HepG2 (cell line): Measurements from ENCODE around the gene SNN. TPM values are rescaled to one million over a fixed set of nuclear protein-coding genes. Genes with fewer than 3 reads are reported as not detected.

Experiments used
- ATAC-seq: fragments of 200-7000 bp; cut with Tn5 transposase; 3 replicates; pipeline ENCODE4 v1.9.1; 2020; ENCODE audit warnings: mild to moderate bottlenecking, moderate library complexity
- BruUV-seq: library from RNA; stranded (reverse); fragments of 400-500 nt; replicated peaks from 2 replicates; lab custom pipeline; 2021; lab: Mats Ljungman, UMichigan
- CTCF ChIA-PET: fragments of 300-600 bp; formaldehyde crosslinking; extraction: SDS; loops from one replicate; lab custom pipeline; 2021; ENCODE audit warnings: low total read pairs, inconsistent platforms, low intra/inter-chr PET ratio; lab: Yijun Ruan, JAX
- POLR2A ChIA-PET: fragments of 350-600 bp; sonication (Branson Sonifier 250); formaldehyde crosslinking; loops from one replicate; lab custom pipeline; 2020; ENCODE audit warnings: antibody characterized with exemption, inconsistent platforms; lab: Yijun Ruan, JAX
- DNase-seq: peaks from one replicate; pipeline ENCODE4 v3.0.0-alpha.2; 2015; ENCODE audit warnings: low spot score
- FAIRE-seq: peaks from 3 replicates; lab custom pipeline; 2011; peaks lifted over from hg19 to GRCh38; lab: Jason Lieb, UNC
- H2AFZ ChIP-seq: one replicate; pipeline ENCODE4 v1.6.1; 2011; ENCODE audit warnings: low read length, inconsistent platforms
- H3K27ac ChIP-seq: fragments of 300-600 bp; 3 replicates; pipeline ENCODE4 v1.8.0; 2011; ENCODE audit warnings: mixed run types, mild to moderate bottlenecking, mixed read lengths, low read length, inconsistent platforms; ENCODE audit not compliant: insufficient read depth; ENCODE audit errors: extremely low read length
- H3K27me3 ChIP-seq, 2 experiments: fragments of 200-600 bp in 1 of 2; 2 replicates in 1 of 2; 3 replicates in 1 of 2; pipeline versions ENCODE4 v1.6.0 to v1.8.0; 2011; ENCODE audit warnings: low read length in 2 of 2, mild to moderate bottlenecking in 2 of 2, moderate library complexity in 2 of 2, inconsistent platforms in 1 of 2; ENCODE audit not compliant: insufficient read depth in 2 of 2, control insufficient read depth in 1 of 2
- H3K36me3 ChIP-seq, 2 experiments: fragments of 200-600 bp in 1 of 2; replicated peaks in 1 of 2; 2 replicates in 1 of 2; 3 replicates in 1 of 2; pipeline versions ENCODE4 v1.5.1 to v1.8.0; 2011; ENCODE audit warnings: low read length in 2 of 2, inconsistent platforms in 1 of 2; ENCODE audit not compliant: insufficient read depth in 2 of 2, control insufficient read depth in 1 of 2
- H3K4me1 ChIP-seq: 2 replicates; pipeline ENCODE4 v1.5.1; 2012; ENCODE audit warnings: low read length, inconsistent platforms; ENCODE audit not compliant: insufficient read depth
- H3K4me2 ChIP-seq: 2 replicates; pipeline ENCODE4 v1.6.0; 2011; ENCODE audit warnings: low read depth, low read length, inconsistent platforms
- H3K4me3 ChIP-seq, 3 experiments: fragments of 200-600 bp in 1 of 3; sonication (generic), shearing (Covaris generic) in 1 of 3; replicated peaks in 1 of 3; 2 replicates each; pipeline ENCODE4 v1.5.1; 2011 to 2016; ENCODE audit warnings: low read length in 3 of 3, inconsistent platforms in 2 of 3, low read depth in 2 of 3, mild to moderate bottlenecking in 2 of 3, control low read depth in 1 of 3, mixed read lengths in 1 of 3; ENCODE audit not compliant: insufficient read depth in 1 of 3
- H3K79me2 ChIP-seq: one replicate; pipeline ENCODE4 v1.6.1; 2011; ENCODE audit warnings: low read length, inconsistent platforms; ENCODE audit not compliant: insufficient read depth
- H3K9ac ChIP-seq: 2 replicates; pipeline ENCODE4 v1.6.0; 2011; ENCODE audit warnings: mild to moderate bottlenecking, low read depth, low read length, inconsistent platforms; ENCODE audit not compliant: insufficient read depth
- H3K9me3 ChIP-seq: 2 replicates; pipeline ENCODE4 v1.5.1; 2012; ENCODE audit warnings: mild to moderate bottlenecking, low read length
- H4K20me1 ChIP-seq: 2 replicates; pipeline ENCODE4 v1.6.0; 2011; ENCODE audit warnings: inconsistent platforms, mild to moderate bottlenecking, low read length, moderate library complexity; ENCODE audit not compliant: insufficient read depth
- ADNP ChIP-seq: sonication (generic); formaldehyde crosslinking; IDR thresholded peaks from 2 replicates; pipeline ENCODE4 v1.4.0; 2020; ENCODE audit warnings: missing genetic modification reagents
- CHD4 ChIP-seq: fragments of 200-600 bp; sonication (generic); IDR thresholded peaks from 2 replicates; pipeline ENCODE4 v1.7.0; 2017; ENCODE audit warnings: mild to moderate bottlenecking, low read length, borderline replicate concordance
- HOXA5 ChIP-seq: sonication (generic); formaldehyde crosslinking; IDR thresholded peaks from 2 replicates; pipeline ENCODE4 v1.4.0; 2020; ENCODE audit warnings: missing genetic modification reagents
- KDM1A ChIP-seq: IDR thresholded peaks from 2 replicates; pipeline ENCODE4 v1.6.1; 2016; ENCODE audit warnings: missing compliant biosample characterization
- KLF11 ChIP-seq: IDR thresholded peaks from 2 replicates; pipeline ENCODE4 v1.6.1; 2016; ENCODE audit warnings: missing compliant biosample characterization
- MYC ChIP-seq: sonication (generic); formaldehyde crosslinking; IDR thresholded peaks from 2 replicates; pipeline ENCODE4 v1.9.0; 2021; ENCODE audit warnings: missing genetic modification reagents, borderline replicate concordance
- RCOR2 ChIP-seq: IDR thresholded peaks from 2 replicates; pipeline ENCODE4 v1.6.1; 2016; ENCODE audit warnings: missing biosample characterization, missing genetic modification reagents
- SOX6 ChIP-seq, 2 experiments: fragments of 450-650 bp in 1 of 2; sonication (generic) in 1 of 2; formaldehyde crosslinking in 1 of 2; IDR thresholded peaks; 2 replicates each; pipeline versions ENCODE4 v1.4.0 to v1.6.1; 2017 to 2020; ENCODE audit warnings: antibody characterized with exemption in 1 of 2, mild to moderate bottlenecking in 1 of 2, missing genetic modification reagents in 1 of 2
- TCF12 ChIP-seq, 2 experiments: fragments of 450-650 bp in 1 of 2; sonication (generic) in 1 of 2; formaldehyde crosslinking in 1 of 2; IDR thresholded peaks; 2 replicates each; pipeline versions ENCODE4 v1.6.1 to v1.8.0; 2017 to 2022; ENCODE audit warnings: antibody characterized with exemption in 1 of 2, mild to moderate bottlenecking in 1 of 2, missing genetic modification reagents in 1 of 2, moderate library complexity in 1 of 2
- U2AF1 ChIP-seq: fragments of 200-400 bp; formaldehyde crosslinking; optimal IDR thresholded peaks from 2 replicates; pipeline ENCODE3; 2017; ENCODE audit warnings: mild to moderate bottlenecking, low read depth, low read length
- ZMYM3 ChIP-seq: sonication (generic); formaldehyde crosslinking; IDR thresholded peaks from 2 replicates; pipeline ENCODE4 v1.5.1; 2020; ENCODE audit warnings: mild to moderate bottlenecking, missing genetic modification reagents
- ZNF317 ChIP-seq: sonication (generic); formaldehyde crosslinking; IDR thresholded peaks from 2 replicates; pipeline ENCODE4 v1.5.0; 2020; ENCODE audit warnings: mild to moderate bottlenecking, missing genetic modification reagents
- ZNF543 ChIP-seq: sonication (generic); formaldehyde crosslinking; IDR thresholded peaks from 2 replicates; pipeline ENCODE4 v1.4.0; 2020; ENCODE audit warnings: mild to moderate bottlenecking, missing genetic modification reagents
- ZNF605 ChIP-seq: sonication (generic); formaldehyde crosslinking; IDR thresholded peaks from 2 replicates; pipeline ENCODE4 v1.8.0; 2022; ENCODE audit warnings: mild to moderate bottlenecking, missing genetic modification reagents
- ZNF629 ChIP-seq: sonication (generic); formaldehyde crosslinking; conservative IDR thresholded peaks from 2 replicates; pipeline ENCODE4 v1.5.0; 2020; ENCODE audit warnings: missing genetic modification reagents
- ZNF674 ChIP-seq: sonication (generic); formaldehyde crosslinking; IDR thresholded peaks from 2 replicates; pipeline ENCODE4 v1.5.0; 2020; ENCODE audit warnings: low read depth, mild to moderate bottlenecking, missing genetic modification reagents
- WGBS: methylation state at CpG from one replicate; pipeline ENCODE4 v1.1.6; 2017; ENCODE audit warnings: low lambda C conversion rate; 5-methylcytosine and 5-hydroxymethylcytosine counted together
- in situ Hi-C: cut with HindIII; loops from 2 replicates; pipeline ENCODE4 v1.10.0; 2017; ENCODE audit warnings: low pct_unique_long_range_greater_than_20kb; ENCODE audit not compliant: extremely low pct_ligation_motif_present
- intact Hi-C: fragments of 100-400 bp; cut with micrococcal nuclease; formaldehyde crosslinking; loops from one replicate; pipeline ENCODE4 v1.10.0; 2022; ENCODE audit not compliant: unreplicated experiment
- polyA plus RNA-seq, 8 experiments: library from polyadenylated mRNA; depleted of rRNA in 3 of 8; stranded (reverse) in 7 of 8; unstranded in 1 of 8; fragments of >200 nt; fragmentation: Illumina TruSeq in 4 of 8; extraction: Trizol in 4 of 8; gene quantifications; 2 replicates each; pipeline versions ENCODE4 v1.2.1 to v1.2.3, GENCODE V29; 2011 to 2016; ENCODE audit warnings: low read depth in 4 of 8, missing spikeins in 1 of 8, mixed read lengths in 1 of 8; ENCODE audit not compliant: insufficient read depth in 1 of 8
- total RNA-seq, 5 experiments: library from RNA; depleted of rRNA; stranded (reverse); fragments of >200 nt; fragmentation: Illumina TruSeq; extraction: Trizol; gene quantifications; 2 replicates each; pipeline ENCODE4 v1.2.3, GENCODE V29; 2016; ENCODE audit warnings: low read depth in 1 of 5
- TF ChIP-seq, protein P1 (sequence below): sonication (generic); formaldehyde crosslinking; IDR thresholded peaks from 2 replicates; pipeline ENCODE4 v1.4.0; 2020; ENCODE audit warnings: mild to moderate bottlenecking, missing genetic modification reagents
- TF ChIP-seq, protein P2 (sequence below): sonication (generic); formaldehyde crosslinking; IDR thresholded peaks from 2 replicates; pipeline ENCODE4 v1.4.0; 2020; ENCODE audit warnings: mild to moderate bottlenecking, missing genetic modification reagents

Gene SNN
- total and polyA plus RNA-seq, 2 of the 13 experiments (the other 11 are each of a cell fraction or from before 2014, with no cell fraction given), result 5.2 to 8.4 TPM

DNA sequence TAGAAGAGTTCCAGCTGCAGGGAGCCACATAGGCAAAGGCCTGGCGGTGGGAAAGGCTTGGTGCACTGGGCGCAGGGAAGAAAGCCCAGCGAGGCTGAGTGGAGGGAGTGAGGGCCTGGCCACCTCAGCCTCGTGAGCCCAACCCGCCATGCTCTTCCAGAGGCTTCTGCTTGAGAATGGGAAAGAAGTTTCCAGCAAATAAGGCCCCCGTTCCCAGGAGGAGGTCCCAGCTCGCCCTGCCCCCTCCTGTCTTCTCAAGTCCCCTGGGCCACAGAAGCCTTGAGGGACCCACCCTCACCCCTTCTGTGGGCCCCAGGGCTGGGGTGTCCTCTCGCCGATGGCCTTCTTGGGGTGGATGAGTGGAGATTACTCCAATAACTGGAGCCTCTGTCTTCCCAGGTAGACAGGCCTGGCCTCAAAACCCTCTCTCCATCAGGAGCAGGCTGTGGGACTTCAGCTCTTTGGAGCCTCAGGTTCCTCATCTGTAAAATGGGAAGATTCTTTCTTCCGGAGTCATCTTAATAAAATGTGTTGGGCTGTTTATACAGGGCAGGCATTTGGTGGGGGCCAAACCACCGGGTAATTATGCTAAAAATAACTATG, 933 bp upstream of the SNN start:
- Histone ChIP-seq H3K4me1 (peaks cover 63% of the 10 kb centered on the region), H4K20me1 (no peaks in the 10 kb centered on the region), H3K9me3 (no peaks in the 10 kb centered on the region), H3K9ac (no peak overlapping the region), H3K4me2 (peak overlapping the region; percentile 84; the same call in 1 of the 2 replicates), H3K79me2 (no peaks in the 10 kb centered on the region), H3K27me3 (peaks cover 0 to 26% of the 10 kb centered on the region in 2 experiments; a peak in 3 of 5 replicates), H3K36me3 (no peaks in the 10 kb centered on the region), H3K4me3 (peak overlapping the region in 1 of 3 experiments; percentile 67; a peak in 1 of 6 replicates), H2AFZ (no peak overlapping the region), H3K27ac (no peak overlapping the region)
- DNase-seq (no peak), ATAC-seq (peak; percentile 9; the same call in 2 of the 3 replicates), FAIRE-seq (no peak)
- WGBS, result 59% methylated on average over 11 of the region's 11 CpGs
- in situ Hi-C loops (no loop called here), intact Hi-C loops (no loop called here)
- ChIA-PET CTCF (interaction anchor here (1.5 kb wide), 1 partner anchor 135 kb away, joined by 5 read pairs; no protein-coding TSS in a partner anchor), POLR2A (no interaction called here)
- no TSS peak for BruUV-seq
- TF ChIP-seq ADNP (CRISPR knock-in tag), result 0 out of 2 replicates have a peak, but pooled peaks have one; percentile 39
- TF ChIP-seq MYC (CRISPR knock-in tag), result no peak
- no peak for TF ChIP-seq SOX6 (IDR thresholded peaks at IDR 0.05)
- 0 out of 2 replicates have a peak, but pooled peaks have one; percentile 10 for TF ChIP-seq SOX6 (CRISPR knock-in tag; IDR thresholded peaks at IDR 0.05)
- TF ChIP-seq, protein P1, sequence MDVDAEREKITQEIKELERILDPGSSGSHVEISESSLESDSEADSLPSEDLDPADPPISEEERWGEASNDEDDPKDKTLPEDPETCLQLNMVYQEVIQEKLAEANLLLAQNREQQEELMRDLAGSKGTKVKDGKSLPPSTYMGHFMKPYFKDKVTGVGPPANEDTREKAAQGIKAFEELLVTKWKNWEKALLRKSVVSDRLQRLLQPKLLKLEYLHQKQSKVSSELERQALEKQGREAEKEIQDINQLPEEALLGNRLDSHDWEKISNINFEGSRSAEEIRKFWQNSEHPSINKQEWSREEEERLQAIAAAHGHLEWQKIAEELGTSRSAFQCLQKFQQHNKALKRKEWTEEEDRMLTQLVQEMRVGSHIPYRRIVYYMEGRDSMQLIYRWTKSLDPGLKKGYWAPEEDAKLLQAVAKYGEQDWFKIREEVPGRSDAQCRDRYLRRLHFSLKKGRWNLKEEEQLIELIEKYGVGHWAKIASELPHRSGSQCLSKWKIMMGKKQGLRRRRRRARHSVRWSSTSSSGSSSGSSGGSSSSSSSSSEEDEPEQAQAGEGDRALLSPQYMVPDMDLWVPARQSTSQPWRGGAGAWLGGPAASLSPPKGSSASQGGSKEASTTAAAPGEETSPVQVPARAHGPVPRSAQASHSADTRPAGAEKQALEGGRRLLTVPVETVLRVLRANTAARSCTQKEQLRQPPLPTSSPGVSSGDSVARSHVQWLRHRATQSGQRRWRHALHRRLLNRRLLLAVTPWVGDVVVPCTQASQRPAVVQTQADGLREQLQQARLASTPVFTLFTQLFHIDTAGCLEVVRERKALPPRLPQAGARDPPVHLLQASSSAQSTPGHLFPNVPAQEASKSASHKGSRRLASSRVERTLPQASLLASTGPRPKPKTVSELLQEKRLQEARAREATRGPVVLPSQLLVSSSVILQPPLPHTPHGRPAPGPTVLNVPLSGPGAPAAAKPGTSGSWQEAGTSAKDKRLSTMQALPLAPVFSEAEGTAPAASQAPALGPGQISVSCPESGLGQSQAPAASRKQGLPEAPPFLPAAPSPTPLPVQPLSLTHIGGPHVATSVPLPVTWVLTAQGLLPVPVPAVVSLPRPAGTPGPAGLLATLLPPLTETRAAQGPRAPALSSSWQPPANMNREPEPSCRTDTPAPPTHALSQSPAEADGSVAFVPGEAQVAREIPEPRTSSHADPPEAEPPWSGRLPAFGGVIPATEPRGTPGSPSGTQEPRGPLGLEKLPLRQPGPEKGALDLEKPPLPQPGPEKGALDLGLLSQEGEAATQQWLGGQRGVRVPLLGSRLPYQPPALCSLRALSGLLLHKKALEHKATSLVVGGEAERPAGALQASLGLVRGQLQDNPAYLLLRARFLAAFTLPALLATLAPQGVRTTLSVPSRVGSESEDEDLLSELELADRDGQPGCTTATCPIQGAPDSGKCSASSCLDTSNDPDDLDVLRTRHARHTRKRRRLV (CRISPR knock-in tag), result 0 out of 2 replicates have a peak, but pooled peaks have one; percentile 21
- TF ChIP-seq ZNF317, result peak; percentile 29; the same call in 1 of the 2 replicates
- no peak for TF ChIP-seq ZNF674
- peak; percentile 92 for TF ChIP-seq ZNF629
- TF ChIP-seq CHD4, result peak; percentile 75; the same call in 1 of the 2 replicates
- TF ChIP-seq, protein P2, sequence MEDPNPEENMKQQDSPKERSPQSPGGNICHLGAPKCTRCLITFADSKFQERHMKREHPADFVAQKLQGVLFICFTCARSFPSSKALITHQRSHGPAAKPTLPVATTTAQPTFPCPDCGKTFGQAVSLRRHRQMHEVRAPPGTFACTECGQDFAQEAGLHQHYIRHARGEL (CRISPR knock-in tag), result 0 out of 2 replicates have a peak, but pooled peaks have one; percentile 47
- TF ChIP-seq ZMYM3 (CRISPR knock-in tag), result peak; percentile 66
- TF ChIP-seq RCOR2 (CRISPR knock-in tag), result 0 out of 2 replicates have a peak, but pooled peaks have one; percentile 9
- no peak for TF ChIP-seq TCF12 (IDR thresholded peaks at IDR 0.05)
- TF ChIP-seq TCF12 (CRISPR knock-in tag; IDR thresholded peaks at IDR 0.05), result 0 out of 2 replicates have a peak, but pooled peaks have one; percentile 32
- 0 out of 2 replicates have a peak, but pooled peaks have one; percentile 23 for TF ChIP-seq ZNF605 (CRISPR knock-in tag)
- no peak for TF ChIP-seq HOXA5
- peak; percentile 82 for TF ChIP-seq U2AF1
- TF ChIP-seq KLF11 (CRISPR knock-in tag), result no peak
- TF ChIP-seq ZNF543 (CRISPR knock-in tag), result no peak
- TF ChIP-seq KDM1A (CRISPR knock-in tag), result peak; percentile 30; the same call in 1 of the 2 replicates
